ENCODE results near the gene MAML2. TPM values are rescaled to one million over a fixed set of nuclear protein-coding genes. Genes with fewer than 3 reads are reported as not detected.

Gene MAML2
- total and polyA plus RNA-seq, 2 of the 8 experiments (the other 6 are each of a cell fraction or from before 2014, with no cell fraction given) = 3.8 to 6.6 TPM

DNA sequence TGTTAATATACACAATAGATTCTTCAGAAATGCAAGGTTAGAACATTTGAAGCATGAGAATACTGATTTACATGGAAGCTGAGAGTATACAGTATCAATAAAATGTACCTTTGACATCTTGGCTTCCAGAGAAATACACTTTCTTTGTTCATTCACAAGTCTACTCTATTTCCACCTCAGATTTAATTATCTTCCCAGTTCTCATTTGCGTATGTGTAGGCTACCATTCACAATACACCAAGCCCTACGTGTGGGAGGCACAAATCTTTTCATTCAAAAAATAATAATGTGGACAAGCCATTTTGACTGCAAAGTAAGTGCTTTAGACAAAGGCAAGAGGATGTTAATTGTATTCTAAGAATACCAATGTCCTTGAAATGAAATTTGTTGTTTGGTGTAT lies 286.4 kb downstream of the MAML2 start:
- no peak overlapping the region for H3K4me3 ChIP-seq (ENCODE audit: extremely low read depth in 1 of 4, insufficient read depth in 2 of 4, low read depth in 3 of 4, low read length in 4 of 4)
- H3K23me2 ChIP-seq (ENCODE audit: low read depth, low read length) = peaks cover 2% of the 10 kb centered on the region; the same call in 1 of the 2 replicates
- no peak overlapping the region for H3K56ac ChIP-seq (replicated peaks; ENCODE audit: insufficient read length, low read depth, low read length)
- no peak for FAIRE-seq
- no peak overlapping the region for H4K5ac ChIP-seq (ENCODE audit: insufficient read length, low read depth, low read length)
- no peak overlapping the region for H3K23ac ChIP-seq (ENCODE audit: insufficient read length)
- H3K9ac ChIP-seq (replicated peaks in 1 of 4; ENCODE audit: extremely low read depth in 1 of 4, low read depth in 3 of 4, low read length in 3 of 4) = peak overlapping the region in 1 of 4 experiments; percentile 8; a peak in 1 of 7 replicates
- H4K20me1 ChIP-seq (replicated peaks in 1 of 2; ENCODE audit: control insufficient read depth in 1 of 2, insufficient read depth in 2 of 2, low read length in 2 of 2) = no peaks in the 10 kb centered on the region
- no peak overlapping the region for H4K91ac ChIP-seq (replicated peaks; ENCODE audit: insufficient read length, low read length)
- WGBS, 2 experiments (ENCODE audit: extremely low coverage in 1 of 2, insufficient coverage in 1 of 2, insufficient read length in 1 of 2, insufficient replicate concordance in 2 of 2, low coverage in 1 of 2, low lambda C conversion rate in 2 of 2, missing lambda C conversion rate in 1 of 2) = 79% methylated on average over 2 of the region's 2 CpGs; no CpG with 5 or more reads in 1 of the 2 experiments
- H3K4ac ChIP-seq (replicated peaks; ENCODE audit: insufficient read length, low read depth, low read length) = no peak overlapping the region
- no peaks in the 10 kb centered on the region for H3K79me2 ChIP-seq (ENCODE audit: control insufficient read depth in 1 of 2, insufficient read depth in 2 of 2, low read length in 2 of 2)
- H3K18ac ChIP-seq (ENCODE audit: extremely low read depth, low read length) = no peak overlapping the region
- H2BK12ac ChIP-seq (ENCODE audit: low read depth, low read length) = no peak overlapping the region
- H4K8ac ChIP-seq (ENCODE audit: extremely low read depth, insufficient read depth, low read length) = no peak overlapping the region
- no peaks in the 10 kb centered on the region for H3K79me1 ChIP-seq (ENCODE audit: low read depth, low read length)
- H2BK120ac ChIP-seq (replicated peaks; ENCODE audit: low read depth, low read length) = no peak overlapping the region
- H3K27ac ChIP-seq (ENCODE audit: low read depth, low read length) = no peak overlapping the region
- H3K36me3 ChIP-seq (ENCODE audit: control insufficient read depth in 2 of 4, insufficient read depth in 4 of 4, low read length in 3 of 4) = no peaks in the 10 kb centered on the region
- POLR2A ChIA-PET (ENCODE audit: partially characterized antibody) = no interaction called here
- H3K9me3 ChIP-seq (ENCODE audit: insufficient read depth in 2 of 2, low read depth in 1 of 2, low read length in 1 of 2) = no peaks in the 10 kb centered on the region
- H3K27me3 ChIP-seq (replicated peaks in 1 of 4; ENCODE audit: control insufficient read depth in 3 of 4, extremely low read depth in 1 of 4, insufficient read depth in 3 of 4, low read length in 3 of 4) = no peaks in the 10 kb centered on the region
- H3K4me2 ChIP-seq (ENCODE audit: insufficient read depth in 1 of 2, low read depth in 2 of 2, low read length in 2 of 2) = 0 out of 4 replicates have a peak overlapping the region, but pooled peaks of 1 of the 2 experiments have one; percentile 13
- no peak for DNase-seq (ENCODE audit: low read depth in 1 of 2, low spot score in 2 of 2)
- H2BK15ac ChIP-seq (ENCODE audit: low read length) = no peak overlapping the region
- H3K14ac ChIP-seq (ENCODE audit: insufficient read length) = no peak overlapping the region
- no peak overlapping the region for H2BK20ac ChIP-seq (ENCODE audit: low read length)
- H2AK5ac ChIP-seq (ENCODE audit: low read depth, low read length) = no peak overlapping the region
- H3K4me1 ChIP-seq (replicated peaks in 1 of 4; ENCODE audit: control insufficient read depth in 3 of 4, insufficient read depth in 4 of 4, low read length in 3 of 4) = peaks cover 5 to 6% (median 6%) of the 10 kb centered on the region in 4 experiments; a peak in 5 of 7 replicates
- no peak overlapping the region for H2BK5ac ChIP-seq (ENCODE audit: low read depth, low read length)
- no peak overlapping the region for H2AFZ ChIP-seq (ENCODE audit: low read length)
- CTCF ChIA-PET (ENCODE audit: partially characterized antibody) = interaction anchor here (0.6 to 4.7 kb wide), 20 partner anchors 9 to 344 kb away, joined by 3 to 49 read pairs (median 6); partner anchors contain the start of gene MAML2
- TF ChIP-seq CTCF (IDR thresholded peaks at IDR 0.05; ENCODE audit: control extremely low read depth in 1 of 3, insufficient read depth in 1 of 3, low read depth in 1 of 3, low read length in 3 of 3) (no peak), BCL11A (IDR thresholded peaks at IDR 0.05; ENCODE audit: low read depth in 2 of 2, low read length in 2 of 2) (no peak), CBX8 (IDR thresholded peaks at IDR 0.05; ENCODE audit: borderline replicate concordance, low read depth, low read length) (no peak), HDAC2 (IDR thresholded peaks at IDR 0.05; ENCODE audit: borderline replicate concordance in 1 of 2, low read depth in 2 of 2, low read length in 2 of 2) (no peak), EP300 (IDR thresholded peaks at IDR 0.05; ENCODE audit: borderline replicate concordance in 1 of 2, low read depth in 2 of 2, low read length in 2 of 2) (no peak), RAD21 (IDR thresholded peaks at IDR 0.05 in 1 of 2, conservative IDR thresholded peaks at IDR 0.05 in 1 of 2; ENCODE audit: low read depth in 2 of 2, low read length in 2 of 2) (no peak), JUN (IDR thresholded peaks at IDR 0.05; ENCODE audit: low read depth, low read length) (no peak), TAF7 (optimal IDR thresholded peaks at IDR 0.05; ENCODE audit: borderline replicate concordance, low read depth, low read length) (no peak), NANOG (IDR thresholded peaks at IDR 0.05; ENCODE audit: insufficient read depth, low read depth, low read length, poor library complexity, severe bottlenecking) (no peak), TCF12 (IDR thresholded peaks at IDR 0.05; ENCODE audit: low read depth, low read length) (no peak)
